MM.1S (cell line): Measurements from ENCODE around the gene FOXP1.

Experiments used
- DNase-seq: peaks from one replicate; pipeline ENCODE4 v3.0.0-alpha.2; 2015
- H2AFZ ChIP-seq: fragments of 300-600 bp; sonication (generic); 2 replicates; pipeline ENCODE4 v1.6.0; 2016; ENCODE audit warnings: antibody characterized with exemption, low read length
- H3F3A ChIP-seq: fragments of 300-600 bp; sonication (generic); 2 replicates; pipeline ENCODE4 v1.6.1; 2016; ENCODE audit warnings: mild to moderate bottlenecking, antibody characterized with exemption, low read length, moderate library complexity, mixed read lengths; ENCODE audit not compliant: insufficient read depth
- H3K27ac ChIP-seq: fragments of 300-600 bp; sonication (generic); 2 replicates; pipeline ENCODE4 v1.5.1; 2016; ENCODE audit warnings: mild to moderate bottlenecking, low read length
- H3K27me3 ChIP-seq: fragments of 300-600 bp; sonication (generic); replicated peaks from 2 replicates; pipeline ENCODE4 v1.6.0; 2016; ENCODE audit warnings: low read length; ENCODE audit not compliant: insufficient read depth
- H3K36me3 ChIP-seq: fragments of 300-600 bp; sonication (generic); replicated peaks from 2 replicates; pipeline ENCODE4 v1.6.1; 2016; ENCODE audit warnings: mild to moderate bottlenecking, low read length, mixed read lengths; ENCODE audit not compliant: insufficient read depth
- H3K4me1 ChIP-seq: fragments of 300-600 bp; sonication (generic); 2 replicates; pipeline ENCODE4 v1.6.1; 2016; ENCODE audit warnings: low read length, mixed read lengths
- H3K4me2 ChIP-seq: fragments of 300-600 bp; sonication (generic); 2 replicates; pipeline ENCODE4 v1.6.0; 2016; ENCODE audit warnings: low read depth, low read length
- H3K4me3 ChIP-seq: fragments of 300-600 bp; sonication (generic); 2 replicates; pipeline ENCODE4 v1.5.1; 2016; ENCODE audit warnings: low read length, mixed read lengths
- H3K79me2 ChIP-seq: fragments of 300-600 bp; sonication (generic); 2 replicates; pipeline ENCODE4 v1.6.1; 2016; ENCODE audit warnings: mixed run types, low read length, mixed read lengths
- H3K9ac ChIP-seq: fragments of 300-600 bp; sonication (generic); 2 replicates; pipeline ENCODE4 v1.6.1; 2016; ENCODE audit warnings: low read length, mixed read lengths
- H3K9me2 ChIP-seq: fragments of 300-600 bp; sonication (generic); replicated peaks from 2 replicates; pipeline ENCODE4 v1.6.1; 2016; ENCODE audit warnings: mild to moderate bottlenecking, low read length, mixed read lengths; ENCODE audit not compliant: insufficient read depth
- H3K9me3 ChIP-seq: fragments of 300-600 bp; sonication (generic); replicated peaks from 2 replicates; pipeline ENCODE4 v1.6.1; 2016; ENCODE audit warnings: mild to moderate bottlenecking, low read length, mixed read lengths; ENCODE audit not compliant: insufficient read depth
- H4K20me1 ChIP-seq: fragments of 300-600 bp; sonication (generic); 2 replicates; pipeline ENCODE4 v1.6.1; 2016; ENCODE audit warnings: mild to moderate bottlenecking, low read length, moderate library complexity, mixed read lengths; ENCODE audit not compliant: insufficient read depth
- CTCF ChIP-seq: fragments of 300-600 bp; sonication (generic); IDR thresholded peaks from 2 replicates; pipeline ENCODE4 v1.5.1; 2016; ENCODE audit warnings: antibody characterized with exemption, low read length, mixed read lengths
- EZH2 ChIP-seq: fragments of 300-600 bp; sonication (generic); optimal IDR thresholded peaks from 2 replicates; pipeline ENCODE3; 2017; ENCODE audit warnings: low read depth, mild to moderate bottlenecking, antibody characterized with exemption, low read length, mixed read lengths
- EZH2phosphoT487 ChIP-seq: fragments of 300-600 bp; sonication (generic); IDR thresholded peaks from 2 replicates; pipeline ENCODE4 v1.6.1; 2018; ENCODE audit warnings: antibody characterized with exemption, low read length

Gene FOXP1

GRCh38 chr3:71521940-71522876 is 61.3 kb downstream of the FOXP1 start:
- Histone ChIP-seq H3K79me2 (no peaks in the 10 kb centered on the region), H3K4me1 (no peaks in the 10 kb centered on the region), H3K27ac (no peak overlapping the region), H3K4me2 (no peak overlapping the region), H3F3A (no peaks in the 10 kb centered on the region), H3K27me3 (no peaks in the 10 kb centered on the region), H4K20me1 (no peaks in the 10 kb centered on the region), H3K9me3 (no peaks in the 10 kb centered on the region), H3K36me3 (no peaks in the 10 kb centered on the region), H3K9me2 (no peaks in the 10 kb centered on the region), H2AFZ (no peak overlapping the region), H3K4me3 (no peak overlapping the region), H3K9ac (no peak overlapping the region)
- no peak for DNase-seq
- no peak for TF ChIP-seq EZH2
- no peak for TF ChIP-seq CTCF
- TF ChIP-seq EZH2phosphoT487, result no peak

- H4K20me1 ChIP-seq, result no peaks in the 10 kb centered on the region
- H3F3A ChIP-seq, result no peaks in the 10 kb centered on the region
- H3K4me1 ChIP-seq, result no peaks in the 10 kb centered on the region
- H3K4me3 ChIP-seq, result no peak overlapping the region
- no peaks in the 10 kb centered on the region for H3K9me3 ChIP-seq
- no peaks in the 10 kb centered on the region for H3K27me3 ChIP-seq
- no peak for DNase-seq
- H2AFZ ChIP-seq, result no peak overlapping the region
- no peaks in the 10 kb centered on the region for H3K79me2 ChIP-seq
- H3K4me2 ChIP-seq, result no peak overlapping the region
- no peaks in the 10 kb centered on the region for H3K36me3 ChIP-seq
- H3K9me2 ChIP-seq, result no peaks in the 10 kb centered on the region
- no peak overlapping the region for H3K9ac ChIP-seq
- no peak overlapping the region for H3K27ac ChIP-seq
- TF ChIP-seq EZH2phosphoT487 (no peak), EZH2 (no peak), CTCF (no peak)
Measured at GRCh38 chr3:71521021-71521352, 62.5 kb downstream of the FOXP1 start.

- no peaks in the 10 kb centered on the region for H4K20me1 ChIP-seq
- no peaks in the 10 kb centered on the region for H3K4me1 ChIP-seq
- no peak overlapping the region for H3K4me3 ChIP-seq
- H3K27me3 ChIP-seq, result no peaks in the 10 kb centered on the region
- no peak overlapping the region for H3K9ac ChIP-seq
- DNase-seq, result no peak
- no peak overlapping the region for H2AFZ ChIP-seq
- no peaks in the 10 kb centered on the region for H3K79me2 ChIP-seq
- no peak overlapping the region for H3K27ac ChIP-seq
- H3K9me2 ChIP-seq, result no peaks in the 10 kb centered on the region
- no peak overlapping the region for H3K4me2 ChIP-seq
- no peaks in the 10 kb centered on the region for H3K36me3 ChIP-seq
- H3K9me3 ChIP-seq, result no peaks in the 10 kb centered on the region
- TF ChIP-seq EZH2, result no peak
- TF ChIP-seq EZH2phosphoT487, result no peak
- no peak for TF ChIP-seq CTCF
- H3F3A ChIP-seq, result no peaks in the 10 kb centered on the region
Measured at GRCh38 chr3:71520161-71521020, 63.1 kb downstream of the FOXP1 start.
